NCI-H2196 treated with DMSO at 0.1 percent for 48 hours (cell line): ENCODE data around the gene DELE1.
"Not testable (repeated sequence)": the region's sequence is repeated elsewhere in the genome, so short reads cannot be mapped to it uniquely, and the experiment has no call there.

Source experiments
- DNase-seq: peaks from one replicate; lab custom pipeline; 2025; ENCODE audit not compliant: unreplicated experiment; lab: John Stamatoyannopoulos, UW

DELE1 gene

GRCh38 chr5:141889282-141889871 is 34.3 kb upstream of the DELE1 start:
- DNase-seq: no peak

GRCh38 chr5:141890429-141890828 is 33.2 kb upstream of the DELE1 start:
- not testable (repeated sequence) for DNase-seq

- no peak for DNase-seq
Observed at GRCh38 chr5:141897425-141897824, 26.2 kb upstream of the DELE1 start.

GRCh38 chr5:141898448-141899049 is 25.1 kb upstream of the DELE1 start:
- DNase-seq: no peak

- no peak for DNase-seq
Observed at GRCh38 chr5:141902015-141902814, 21.5 kb upstream of the DELE1 start.

- no peak for DNase-seq
Observed at GRCh38 chr5:141903261-141903660, 20.4 kb upstream of the DELE1 start.

- DNase-seq: no peak
Observed at GRCh38 chr5:141904551-141904950, 19.1 kb upstream of the DELE1 start.

GRCh38 chr5:141906517-141906916 is 17.2 kb upstream of the DELE1 start:
- no peak for DNase-seq

- no peak for DNase-seq
Observed at GRCh38 chr5:141906972-141907371, 16.7 kb upstream of the DELE1 start.

- no peak for DNase-seq
Observed at GRCh38 chr5:141908796-141909195, 14.9 kb upstream of the DELE1 start.

GRCh38 chr5:141909212-141909611 is 14.5 kb upstream of the DELE1 start:
- no peak for DNase-seq

GRCh38 chr5:141910271-141910673 is 13.4 kb upstream of the DELE1 start:
- DNase-seq: no peak

GRCh38 chr5:141913560-141914198 is 10.0 kb upstream of the DELE1 start:
- no peak for DNase-seq

- DNase-seq: no peak
Observed at GRCh38 chr5:141914199-141914743, 9.4 kb upstream of the DELE1 start.

- no peak for DNase-seq
Observed at GRCh38 chr5:141914797-141915196, 8.9 kb upstream of the DELE1 start.

GRCh38 chr5:141915881-141916336 is 7.8 kb upstream of the DELE1 start:
- no peak for DNase-seq

GRCh38 chr5:141916522-141916921 is 7.1 kb upstream of the DELE1 start:
- no peak for DNase-seq

GRCh38 chr5:141917760-141918159 is 5.9 kb upstream of the DELE1 start:
- DNase-seq: no peak

- DNase-seq: no peak
Observed at GRCh38 chr5:141919218-141920119, 4.2 kb upstream of the DELE1 start.

GRCh38 chr5:141920771-141921170 is 2.9 kb upstream of the DELE1 start:
- DNase-seq: no peak
